Fibroblast of skin of scalp (primary cell): Measurements from ENCODE around the gene ATP2A1.
"Not testable (repeated sequence)": the region's sequence is repeated elsewhere in the genome, so short reads cannot be mapped to it uniquely, and the experiment has no call there.

Source experiments
- DNase-seq: peaks from one replicate; pipeline ENCODE4 v3.0.0-alpha.2; 2013

ATP2A1 gene

DNA sequence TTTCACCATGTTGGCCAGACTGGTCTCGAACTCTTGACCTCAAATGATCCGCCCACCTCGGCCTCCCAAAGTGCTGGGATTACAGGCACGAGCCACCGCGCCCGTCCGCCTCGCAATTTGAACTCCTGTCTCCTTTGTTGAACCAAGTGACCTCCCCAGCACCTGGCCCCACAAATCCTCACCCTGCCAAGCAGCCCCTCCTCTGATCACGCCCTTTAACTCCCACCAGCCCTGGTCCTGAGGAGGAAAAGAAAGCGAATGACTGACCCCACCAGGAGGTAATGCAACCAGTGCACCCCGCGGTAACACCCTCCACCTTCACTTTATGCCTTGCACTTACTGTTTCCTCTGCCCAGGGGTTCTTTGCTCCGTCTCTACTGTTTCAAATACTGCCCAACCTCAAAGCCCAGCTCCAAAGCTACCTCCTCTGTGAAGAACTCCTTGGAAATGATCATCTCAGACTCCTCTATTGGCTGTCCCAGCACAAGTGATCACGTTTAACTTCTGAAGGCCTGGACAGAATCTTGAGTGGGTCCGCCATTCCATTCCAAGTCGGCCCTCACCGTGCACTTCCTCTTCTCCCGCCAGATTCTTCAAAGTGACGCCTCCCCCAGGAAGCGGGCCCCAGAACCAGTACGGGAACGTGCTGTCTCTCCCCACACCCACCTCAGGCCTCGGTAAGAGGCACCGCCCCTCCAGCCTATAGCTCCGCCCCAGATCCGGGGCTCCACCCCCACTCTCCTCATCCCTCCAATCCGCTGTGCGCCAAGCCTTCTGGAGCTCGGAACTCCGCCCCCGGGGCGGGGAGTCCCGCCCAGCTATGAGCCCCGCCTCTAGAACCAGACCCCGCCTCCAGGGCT, 57.9 kb downstream of the ATP2A1 start:
- DNase-seq = peak; percentile 77

DNA sequence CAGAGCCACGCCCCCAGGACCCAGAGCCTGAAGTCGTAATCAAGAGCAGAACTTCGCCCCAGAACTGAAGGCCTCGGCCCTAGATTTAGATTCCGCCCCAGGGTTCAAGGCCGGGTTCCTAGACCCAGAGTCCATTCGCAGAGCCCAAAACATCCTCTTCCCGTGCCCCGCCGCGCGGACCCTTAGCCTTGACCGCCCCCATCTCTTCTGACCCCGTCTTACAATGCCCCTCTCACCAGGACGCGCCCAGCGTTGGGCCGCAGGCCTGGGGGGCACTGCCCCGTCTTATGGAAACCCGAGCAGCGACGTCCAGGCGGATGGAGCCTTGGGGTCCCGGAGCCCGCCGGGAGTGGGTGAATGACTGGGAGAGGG, 58.5 kb downstream of the ATP2A1 start:
- DNase-seq = no peak

DNA sequence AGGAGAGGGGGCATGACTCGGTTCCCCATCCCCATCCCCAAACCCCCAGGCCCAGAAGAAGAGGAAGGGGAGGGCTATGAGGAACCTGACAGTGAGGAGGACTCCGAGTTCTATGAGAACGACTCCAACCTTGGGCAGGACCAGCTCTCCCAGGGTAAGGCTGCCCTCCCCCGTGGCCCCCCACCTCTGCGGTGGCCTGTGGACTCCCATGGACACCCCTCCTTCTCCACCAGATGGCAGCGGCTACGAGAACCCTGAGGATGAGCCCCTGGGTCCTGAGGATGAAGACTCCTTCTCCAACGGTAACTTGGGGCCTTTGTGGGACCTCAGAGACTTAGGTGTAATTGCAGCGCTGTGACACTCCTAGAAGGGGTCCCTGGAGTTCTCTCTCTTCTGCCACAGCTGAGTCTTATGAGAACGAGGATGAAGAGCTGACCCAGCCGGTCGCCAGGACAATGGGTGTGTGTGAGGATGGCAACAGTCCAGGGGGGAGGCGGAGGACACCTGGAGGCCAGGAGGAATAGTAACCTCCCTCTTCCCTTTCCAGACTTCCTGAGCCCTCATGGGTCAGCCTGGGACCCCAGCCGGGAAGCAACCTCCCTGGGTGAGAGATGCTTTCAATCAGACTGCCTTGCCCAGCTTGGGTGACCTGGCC, 59.1 kb downstream of the ATP2A1 start:
- no peak for DNase-seq

DNA sequence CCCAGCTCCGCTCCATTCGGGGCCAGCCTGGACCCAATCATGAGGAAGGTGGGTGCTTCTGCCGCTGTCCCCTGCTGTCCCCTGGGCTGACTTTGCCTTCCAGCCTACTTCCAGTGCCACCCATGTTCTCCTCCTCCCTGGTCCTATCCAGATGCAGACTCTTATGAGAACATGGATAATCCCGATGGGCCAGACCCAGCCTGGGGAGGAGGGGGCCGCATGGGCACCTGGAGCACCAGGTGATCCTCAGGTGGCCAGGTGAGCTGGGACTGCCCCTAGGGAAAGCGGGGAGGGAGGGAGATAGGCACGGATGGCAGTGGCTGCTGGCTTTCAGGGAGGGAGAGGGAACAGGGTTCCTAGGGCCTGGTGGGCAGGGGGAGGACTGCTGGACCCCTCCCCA, 60.4 kb downstream of the ATP2A1 start:
- no peak for DNase-seq

DNA sequence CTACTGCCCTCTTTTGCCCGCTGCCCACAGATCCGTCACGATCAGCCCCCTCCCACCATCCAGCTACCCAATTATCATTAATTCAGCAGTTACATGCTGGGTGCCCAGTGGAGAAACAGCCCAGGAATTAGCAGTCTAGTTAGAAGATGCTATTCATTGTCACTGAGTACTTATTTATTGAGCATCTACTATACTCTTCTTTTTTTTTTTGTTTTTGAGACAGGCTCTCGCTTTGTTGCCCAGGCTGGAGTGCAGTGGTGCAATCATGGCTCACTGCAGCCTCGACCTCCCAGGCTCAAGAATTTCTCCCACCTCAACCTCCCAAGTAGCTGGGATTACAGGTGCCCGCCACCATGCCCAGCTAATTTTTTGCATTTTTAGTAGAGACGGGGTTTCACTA, 61.5 kb downstream of the ATP2A1 start:
- not testable (repeated sequence) for DNase-seq

DNA sequence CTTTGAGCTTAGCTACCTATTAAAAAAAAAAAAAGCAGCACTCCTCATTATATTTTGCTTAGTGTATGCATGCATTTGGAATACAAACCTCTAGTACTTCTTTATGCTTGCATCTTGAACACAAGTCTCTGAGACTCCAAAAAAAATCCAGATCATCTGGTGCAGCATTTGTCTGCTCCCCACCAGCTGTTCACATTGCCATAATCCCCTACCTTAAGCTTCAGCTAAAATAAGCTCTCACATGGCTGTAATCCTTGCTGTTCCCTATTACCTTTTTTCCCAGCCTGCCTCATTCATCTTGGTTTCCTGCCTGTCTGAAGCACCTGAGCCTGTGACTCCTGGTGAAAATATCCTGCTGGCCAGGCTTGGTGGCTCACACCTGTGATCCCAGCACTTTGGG, 65.0 kb downstream of the ATP2A1 start:
- DNase-seq = no peak

DNA sequence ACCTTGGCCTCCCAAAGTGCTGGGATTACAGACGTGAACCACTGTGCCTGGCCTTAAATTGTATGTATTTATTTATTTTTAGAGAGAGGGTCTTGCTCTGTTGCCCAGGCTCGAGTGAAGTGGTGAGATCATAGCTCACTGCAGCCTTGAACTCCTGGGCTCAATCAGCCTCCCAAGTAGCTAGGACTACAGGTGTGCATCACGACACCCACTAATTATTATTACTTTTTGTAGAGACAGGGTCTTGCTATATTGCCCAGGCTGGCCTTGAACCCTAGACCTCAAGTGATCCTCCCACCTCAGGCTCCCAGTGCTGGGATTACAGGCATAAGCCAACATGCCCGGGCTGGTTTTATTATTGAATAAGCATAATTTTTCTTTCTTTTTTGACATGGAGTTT, 68.4 kb downstream of the ATP2A1 start:
- DNase-seq = no peak

DNA sequence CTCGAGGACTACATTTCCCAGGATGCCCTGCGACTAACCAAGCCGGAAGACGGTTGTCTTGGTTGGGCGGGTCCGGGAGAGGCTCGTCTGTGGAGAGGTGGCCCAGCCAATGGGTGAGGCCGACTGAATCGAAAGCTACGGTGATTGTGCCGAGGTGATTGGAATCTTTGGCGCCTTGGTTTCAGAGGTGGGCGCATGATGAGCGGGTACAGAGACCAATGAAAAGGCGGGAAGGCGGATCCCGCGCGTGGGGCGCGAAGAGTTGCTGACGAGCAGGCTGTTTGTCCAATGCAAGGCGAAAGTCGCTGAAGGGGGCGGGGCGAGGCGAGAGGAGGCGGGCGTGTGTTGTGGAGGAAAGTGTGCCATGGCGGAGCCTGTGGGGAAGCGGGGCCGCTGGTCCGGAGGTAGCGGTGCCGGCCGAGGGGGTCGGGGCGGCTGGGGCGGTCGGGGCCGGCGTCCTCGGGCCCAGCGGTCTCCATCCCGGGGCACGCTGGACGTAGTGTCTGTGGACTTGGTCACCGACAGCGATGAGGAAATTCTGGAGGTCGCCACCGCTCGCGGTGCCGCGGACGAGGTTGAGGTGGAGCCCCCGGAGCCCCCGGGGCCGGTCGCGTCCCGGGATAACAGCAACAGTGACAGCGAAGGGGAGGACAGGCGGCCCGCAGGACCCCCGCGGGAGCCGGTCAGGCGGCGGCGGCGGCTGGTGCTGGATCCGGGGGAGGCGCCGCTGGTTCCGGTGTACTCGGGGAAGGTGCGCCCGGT, 72.5 kb downstream of the ATP2A1 start, which contains the start of gene NFATC2IP:
NFATC2IP (plus strand) TSS at position 290 of the 762 bp plus-strand sequence; CDS start at position 365, 75 bp downstream.
- peak; percentile 100 for DNase-seq

DNA sequence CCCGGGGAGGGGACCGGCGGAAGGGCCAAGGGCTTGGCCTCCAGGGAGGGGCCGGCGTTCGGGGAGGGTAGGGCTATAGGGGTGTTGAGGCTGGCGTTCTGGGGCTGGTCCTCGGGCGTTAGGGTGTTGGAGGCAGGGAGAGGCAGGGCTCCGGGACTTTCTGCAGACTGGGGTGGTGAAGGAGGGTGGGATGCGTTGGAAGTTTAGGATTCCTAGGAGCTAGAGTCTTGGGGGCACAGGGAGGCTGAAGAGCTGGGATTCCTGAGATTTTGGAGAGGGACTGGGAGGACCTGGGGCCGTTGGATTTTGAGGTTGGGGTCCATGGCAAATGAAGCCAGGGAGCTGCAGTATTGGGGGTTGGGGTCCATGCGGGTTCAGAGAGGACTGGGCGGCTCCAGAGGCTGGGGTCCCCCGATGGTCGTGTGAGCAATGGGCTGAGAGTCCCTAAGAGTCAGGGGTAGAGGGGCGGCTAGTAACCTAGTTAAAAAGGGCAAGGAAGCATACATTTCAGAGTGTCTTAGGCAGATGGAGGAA, 73.2 kb downstream of the ATP2A1 start:
- no peak for DNase-seq
